NB4 (cell line): Measurements from ENCODE around the gene LARP4B.

ENCODE experiments used
- CTCF ChIP-seq: IDR thresholded peaks from one replicate; pipeline ENCODE4 v1.5.1; 2012; ENCODE audit warnings: low read depth, low read length
- POLR2A ChIP-seq: IDR thresholded peaks from 2 replicates; pipeline ENCODE4 v1.6.1; 2011; ENCODE audit warnings: mild to moderate bottlenecking; ENCODE audit not compliant: insufficient read length; ENCODE audit errors: extremely low read depth

GRCh38 chr10:776772-777171, 154.7 kb downstream of the LARP4B start:
- TF ChIP-seq CTCF, result no peak
- no peak for TF ChIP-seq POLR2A
